ENCODE data around the gene CBY1. TPM values are rescaled to one million over a fixed set of nuclear protein-coding genes. Genes with fewer than 3 reads are reported as not detected.

Gene CBY1
- total RNA-seq, 1 experiment from 2014 or later = 45.1 TPM

- DNase-seq (ENCODE audit: low read depth) = peak; percentile 23
- in situ Hi-C loops (cut with HindIII; ENCODE audit: low pct_unique_long_range_greater_than_20kb, low sequenced_read_pairs) = no loop called here
These were observed 41.1 kb downstream of the CBY1 start for GRCh38 chr22:38697425-38698089.

- in situ Hi-C loops (cut with HindIII; ENCODE audit: low pct_unique_long_range_greater_than_20kb, low sequenced_read_pairs) = no loop called here
- peak; percentile 21 for DNase-seq (ENCODE audit: low read depth)
These were observed 42.1 kb downstream of the CBY1 start for GRCh38 chr22:38698407-38699094.

- in situ Hi-C loops (cut with HindIII; ENCODE audit: low pct_unique_long_range_greater_than_20kb, low sequenced_read_pairs) = no loop called here
- DNase-seq (ENCODE audit: low read depth) = peak; percentile 36
These were observed 42.7 kb downstream of the CBY1 start for GRCh38 chr22:38699143-38699542.

GRCh38 chr22:38699784-38700183, 43.3 kb downstream of the CBY1 start:
- peak; percentile 58 for DNase-seq (ENCODE audit: low read depth)
- in situ Hi-C loops (cut with HindIII; ENCODE audit: low pct_unique_long_range_greater_than_20kb, low sequenced_read_pairs) = no loop called here

GRCh38 chr22:38700270-38700788, 43.9 kb downstream of the CBY1 start:
- in situ Hi-C loops (cut with HindIII; ENCODE audit: low pct_unique_long_range_greater_than_20kb, low sequenced_read_pairs) = no loop called here
- no peak for DNase-seq (ENCODE audit: low read depth)

GRCh38 chr22:38700789-38701628, 44.6 kb downstream of the CBY1 start, which contains the start of gene JOSD1:
Gene JOSD1, minus strand, starts transcription at chr22:38700943. Its CDS starts 956 bp downstream, at chr22:38699987.
- in situ Hi-C loops (cut with HindIII; ENCODE audit: low pct_unique_long_range_greater_than_20kb, low sequenced_read_pairs) = no loop called here
- peak; percentile 94 for DNase-seq (ENCODE audit: low read depth)

- no peak for DNase-seq (ENCODE audit: low read depth)
- in situ Hi-C loops (cut with HindIII; ENCODE audit: low pct_unique_long_range_greater_than_20kb, low sequenced_read_pairs) = no loop called here
These were observed 48.3 kb downstream of the CBY1 start for GRCh38 chr22:38704654-38705234.

- in situ Hi-C loops (cut with HindIII; ENCODE audit: low pct_unique_long_range_greater_than_20kb, low sequenced_read_pairs) = no loop called here
These were observed 49.0 kb downstream of the CBY1 start, which contains the start of gene GTPBP1 for GRCh38 chr22:38705235-38706100. Gene GTPBP1, plus strand, starts transcription at chr22:38705944. Its CDS starts 12 bp downstream, at chr22:38705956.

GRCh38 chr22:38706101-38706900, 49.9 kb downstream of the CBY1 start:
- in situ Hi-C loops (cut with HindIII; ENCODE audit: low pct_unique_long_range_greater_than_20kb, low sequenced_read_pairs) = no loop called here
- DNase-seq (ENCODE audit: low read depth) = peak; percentile 37

More at GRCh38 chr22:38705235-38706100, 49.0 kb downstream of the CBY1 start, which contains the start of gene GTPBP1:
- DNase-seq (ENCODE audit: low read depth) = peak; percentile 100

- in situ Hi-C loops (cut with HindIII; ENCODE audit: low pct_unique_long_range_greater_than_20kb, low sequenced_read_pairs) = no loop called here
- no peak for DNase-seq (ENCODE audit: low read depth)
These were observed 50.4 kb downstream of the CBY1 start for GRCh38 chr22:38706901-38707195.

- DNase-seq (ENCODE audit: low read depth) = peak; percentile 31
- in situ Hi-C loops (cut with HindIII; ENCODE audit: low pct_unique_long_range_greater_than_20kb, low sequenced_read_pairs) = no loop called here
These were observed 50.9 kb downstream of the CBY1 start for GRCh38 chr22:38707346-38707745.

- DNase-seq (ENCODE audit: low read depth) = no peak
- in situ Hi-C loops (cut with HindIII; ENCODE audit: low pct_unique_long_range_greater_than_20kb, low sequenced_read_pairs) = no loop called here
These were observed 51.5 kb downstream of the CBY1 start for GRCh38 chr22:38707984-38708383.

GRCh38 chr22:38709306-38709705, 52.9 kb downstream of the CBY1 start:
- no peak for DNase-seq (ENCODE audit: low read depth)
- in situ Hi-C loops (cut with HindIII; ENCODE audit: low pct_unique_long_range_greater_than_20kb, low sequenced_read_pairs) = no loop called here

GRCh38 chr22:38710351-38710750, 53.9 kb downstream of the CBY1 start:
- in situ Hi-C loops (cut with HindIII; ENCODE audit: low pct_unique_long_range_greater_than_20kb, low sequenced_read_pairs) = no loop called here

GRCh38 chr22:38710866-38711265, 54.4 kb downstream of the CBY1 start:
- no peak for DNase-seq (ENCODE audit: low read depth)
- in situ Hi-C loops (cut with HindIII; ENCODE audit: low pct_unique_long_range_greater_than_20kb, low sequenced_read_pairs) = no loop called here

More at GRCh38 chr22:38710351-38710750, 53.9 kb downstream of the CBY1 start:
- no peak for DNase-seq (ENCODE audit: low read depth)

- in situ Hi-C loops (cut with HindIII; ENCODE audit: low pct_unique_long_range_greater_than_20kb, low sequenced_read_pairs) = no loop called here
These were observed 56.2 kb downstream of the CBY1 start for GRCh38 chr22:38712486-38713207.

More at GRCh38 chr22:38712486-38713207, 56.2 kb downstream of the CBY1 start:
- DNase-seq (ENCODE audit: low read depth) = no peak
